HCT116 (cell line): ENCODE measurements around the gene MT2A.

Experiments used
- CTCF ChIP-seq, 3 experiments: fragments of 200-600 bp in 1 of 3; sonication (generic) in 1 of 3; IDR thresholded peaks in 2 of 3; conservative IDR thresholded peaks in 1 of 3; 2 replicates each; pipeline ENCODE4 v1.5.1; 2012 to 2017; ENCODE audit warnings: low read depth in 2 of 3, low read length in 2 of 3, antibody characterized with exemption in 1 of 3, borderline replicate concordance in 1 of 3, control low read depth in 1 of 3, mild to moderate bottlenecking in 1 of 3, mixed read lengths in 1 of 3, mixed run types in 1 of 3, moderate library complexity in 1 of 3; ENCODE audit not compliant: insufficient read depth in 1 of 3
- EZH2 ChIP-seq: fragments of 200-600 bp; sonication (generic); IDR thresholded peaks from 2 replicates; pipeline ENCODE4 v1.6.1; 2017; ENCODE audit warnings: antibody characterized with exemption, mixed run types
- EZH2phosphoT487 ChIP-seq: fragments of 200-600 bp; IDR thresholded peaks from 2 replicates; pipeline ENCODE4 v1.6.1; 2018; ENCODE audit warnings: antibody characterized with exemption, borderline replicate concordance
- FOSL1 ChIP-seq: IDR thresholded peaks from 2 replicates; pipeline ENCODE4 v1.6.1; 2012; ENCODE audit warnings: low read depth
- MAX ChIP-seq: IDR thresholded peaks from 2 replicates; pipeline ENCODE4 v1.6.1; 2012
- POLR2A ChIP-seq: IDR thresholded peaks from 2 replicates; pipeline ENCODE4 v1.7.0; 2011; ENCODE audit warnings: borderline replicate concordance; ENCODE audit not compliant: insufficient read depth, insufficient read length; ENCODE audit errors: extremely low read depth
- POLR2AphosphoS5 ChIP-seq: IDR thresholded peaks from 2 replicates; pipeline ENCODE4 v1.6.1; 2011; ENCODE audit warnings: mild to moderate bottlenecking, low read depth, low read length, moderate library complexity
- RAD21 ChIP-seq: IDR thresholded peaks from 2 replicates; pipeline ENCODE4 v1.6.1; 2012; ENCODE audit warnings: low read depth, mild to moderate bottlenecking
- REST ChIP-seq: IDR thresholded peaks from 2 replicates; pipeline ENCODE4 v1.6.1; 2012; ENCODE audit warnings: low read depth
- SP1 ChIP-seq: IDR thresholded peaks from 2 replicates; pipeline ENCODE4 v1.6.1; 2012; ENCODE audit warnings: low read depth
- SRF ChIP-seq: IDR thresholded peaks from 2 replicates; pipeline ENCODE4 v1.6.1; 2012; ENCODE audit warnings: low read depth
- YY1 ChIP-seq: IDR thresholded peaks from 2 replicates; pipeline ENCODE4 v1.6.1; 2011; ENCODE audit warnings: low read length, low read depth, moderate library complexity, mild to moderate bottlenecking; ENCODE audit not compliant: insufficient replicate concordance; ENCODE audit errors: extremely low read depth
- ZNF274 ChIP-seq: fragments of 200-500 bp; sonication (Bioruptor generic); IDR thresholded peaks from 2 replicates; pipeline ENCODE4 v1.6.1; 2014; ENCODE audit warnings: mild to moderate bottlenecking, low read depth, low read length, inconsistent platforms

DNA sequence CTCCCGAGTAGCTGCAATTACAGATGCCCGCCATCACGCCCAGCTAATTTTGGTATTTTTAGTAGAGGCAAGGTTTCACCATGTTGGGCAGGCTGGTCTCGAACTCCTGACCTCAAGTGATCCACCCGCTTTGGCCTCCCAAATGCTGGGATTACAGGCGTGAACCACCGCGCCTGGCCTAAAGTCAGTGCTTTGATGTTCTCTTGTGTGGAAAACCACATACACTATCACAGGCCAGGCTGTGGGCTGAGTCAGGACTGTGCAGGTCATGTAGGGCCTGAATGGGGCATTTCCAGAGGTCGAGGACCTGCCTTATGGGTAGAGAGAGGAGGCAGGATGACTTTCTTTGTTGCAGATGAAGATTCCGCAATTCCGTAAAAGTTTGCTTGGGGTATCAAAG is 24.1 kb upstream of the MT2A start:
- no peak for TF ChIP-seq CTCF (IDR thresholded peaks at IDR 0.05 in 2 of 3, conservative IDR thresholded peaks at IDR 0.05 in 1 of 3; ENCODE audit: borderline replicate concordance in 1 of 3, insufficient read depth in 1 of 3, low read depth in 2 of 3, low read length in 2 of 3)
- TF ChIP-seq EZH2 = no peak
- no peak for TF ChIP-seq POLR2A
- TF ChIP-seq FOSL1 = no peak
- TF ChIP-seq EZH2phosphoT487 = no peak
- no peak for TF ChIP-seq RAD21
- TF ChIP-seq YY1 = no peak
- TF ChIP-seq POLR2AphosphoS5 = no peak
- no peak for TF ChIP-seq MAX
- no peak for TF ChIP-seq SRF
- no peak for TF ChIP-seq SP1
- TF ChIP-seq REST = no peak
- no peak for TF ChIP-seq ZNF274
